ENCODE measurements around the gene SMIM41.

SMIM41 gene

DNA sequence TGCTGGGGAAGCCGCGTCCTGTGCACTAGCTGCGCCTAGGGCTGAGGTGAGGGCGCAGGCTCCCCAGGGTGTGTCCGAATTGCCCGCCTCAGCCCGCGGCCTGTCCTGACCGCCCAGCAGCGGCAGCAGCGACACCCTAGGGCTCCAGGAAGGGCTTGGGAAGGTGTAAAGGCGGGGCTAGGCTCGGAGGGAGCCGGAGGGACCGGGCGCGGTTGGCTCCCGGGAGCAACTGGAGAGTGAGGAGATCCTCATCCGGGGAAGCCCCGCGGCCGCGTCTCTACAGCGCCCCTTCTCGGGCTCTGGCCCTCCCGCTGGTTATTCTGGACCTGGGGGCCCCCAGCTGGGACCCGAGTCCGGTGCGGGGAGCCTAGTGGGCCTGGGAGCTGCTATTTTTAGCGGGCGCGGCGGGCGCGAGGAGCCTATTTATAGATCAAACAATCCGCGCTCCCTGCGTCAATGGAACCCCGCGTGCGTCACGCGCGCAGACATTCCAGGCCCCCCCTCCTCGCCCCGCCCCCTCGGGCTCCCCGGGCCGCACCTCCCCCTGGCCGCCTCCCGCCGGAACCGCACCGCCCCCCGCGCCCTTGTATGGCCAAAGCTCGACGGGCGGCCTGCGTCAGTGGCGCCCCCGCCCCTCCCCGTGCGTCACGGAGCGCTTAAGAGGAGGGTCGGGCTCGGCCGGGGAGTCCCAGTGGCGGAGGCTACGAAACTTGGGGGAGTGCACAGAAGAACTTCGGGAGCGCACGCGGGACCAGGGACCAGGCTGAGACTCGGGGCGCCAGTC, 28.6 kb upstream of the SMIM41 start, which contains the start of gene NR4A1:
TSS of gene NR4A1 (plus strand) at position 685 of the 784 bp plus-strand sequence. CDS start 2,887 bp downstream, outside the sequence.
- DNase-seq (ENCODE audit: low read depth, low spot score) = peak; percentile 79

GRCh38 chr12:52052468-52053186, 26.9 kb upstream of the SMIM41 start:
- DNase-seq (ENCODE audit: low read depth, low spot score) = no peak

DNA sequence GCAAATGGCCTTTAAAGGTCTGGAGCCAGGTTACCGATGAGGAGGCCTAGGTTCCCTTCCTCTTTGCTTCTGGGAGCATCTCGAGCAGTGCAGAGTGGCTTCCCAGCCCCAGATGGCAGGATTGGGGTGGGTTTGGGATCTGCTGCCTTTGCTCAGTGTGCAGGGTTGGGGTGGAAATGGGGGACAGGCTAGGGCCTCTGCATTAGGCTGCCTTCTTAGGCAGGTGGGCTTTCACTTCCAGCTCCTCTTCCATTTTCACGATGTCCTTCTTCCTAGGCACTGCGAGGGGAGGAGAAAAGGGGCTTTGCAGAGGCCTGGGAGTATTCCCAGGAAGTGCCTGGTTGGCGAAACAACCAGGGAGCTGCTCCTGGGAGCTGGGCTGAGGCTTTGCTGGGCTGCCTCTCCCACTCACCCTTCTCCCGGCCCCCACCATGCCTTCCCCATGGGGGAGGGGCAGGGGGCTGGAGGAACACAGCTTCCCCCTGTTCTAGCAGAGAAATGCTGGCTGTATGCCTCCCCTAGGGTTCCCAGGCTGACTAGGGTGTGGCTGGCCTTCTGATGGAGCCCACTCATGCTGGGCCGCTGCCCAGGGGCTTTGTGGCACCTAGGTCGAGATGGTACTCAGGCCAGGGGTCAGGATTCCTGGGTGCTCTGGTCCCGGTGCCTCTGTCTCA, 25.8 kb upstream of the SMIM41 start:
- DNase-seq (ENCODE audit: low read depth, low spot score) = no peak

GRCh38 chr12:52054231-52054832, 25.2 kb upstream of the SMIM41 start:
- DNase-seq (ENCODE audit: low read depth, low spot score) = no peak

DNA sequence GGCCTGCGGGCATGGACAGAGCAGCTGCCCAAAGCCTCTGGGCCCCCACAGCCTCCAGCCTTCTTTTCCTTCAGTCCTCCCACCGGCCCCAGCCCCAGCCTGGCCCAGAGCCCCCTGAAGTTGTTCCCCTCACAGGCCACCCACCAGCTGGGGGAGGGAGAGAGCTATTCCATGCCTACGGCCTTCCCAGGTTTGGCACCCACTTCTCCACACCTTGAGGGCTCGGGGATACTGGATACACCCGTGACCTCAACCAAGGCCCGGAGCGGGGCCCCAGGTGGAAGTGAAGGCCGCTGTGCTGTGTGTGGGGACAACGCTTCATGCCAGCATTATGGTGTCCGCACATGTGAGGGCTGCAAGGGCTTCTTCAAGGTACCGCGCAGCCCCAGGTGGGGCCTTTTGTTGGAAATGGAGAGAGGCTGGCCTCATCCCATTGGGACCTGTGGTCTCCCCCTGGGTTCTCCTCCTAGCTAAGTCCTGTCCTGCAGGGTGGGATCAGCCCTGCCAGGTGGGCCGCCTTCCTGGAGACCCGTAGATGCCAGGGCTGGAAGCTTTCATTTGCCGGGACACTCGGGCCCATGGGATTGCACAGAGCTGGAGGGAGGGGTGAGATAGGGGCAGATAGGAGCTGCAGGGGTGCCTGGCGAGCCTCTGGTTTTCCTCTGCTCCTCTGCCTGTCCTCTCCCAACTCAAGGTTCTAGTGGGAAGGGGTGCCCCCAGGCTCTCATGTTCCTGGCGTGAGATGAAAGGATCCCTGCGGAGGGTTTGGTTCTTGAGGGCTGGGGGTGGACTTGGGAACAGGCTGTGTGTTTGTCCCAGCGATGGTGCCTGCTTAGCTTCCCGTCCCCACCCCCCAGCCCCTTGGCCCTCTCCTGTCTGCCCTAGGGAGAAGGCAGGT, 24.4 kb upstream of the SMIM41 start:
- no peak for DNase-seq (ENCODE audit: low read depth, low spot score)

DNA sequence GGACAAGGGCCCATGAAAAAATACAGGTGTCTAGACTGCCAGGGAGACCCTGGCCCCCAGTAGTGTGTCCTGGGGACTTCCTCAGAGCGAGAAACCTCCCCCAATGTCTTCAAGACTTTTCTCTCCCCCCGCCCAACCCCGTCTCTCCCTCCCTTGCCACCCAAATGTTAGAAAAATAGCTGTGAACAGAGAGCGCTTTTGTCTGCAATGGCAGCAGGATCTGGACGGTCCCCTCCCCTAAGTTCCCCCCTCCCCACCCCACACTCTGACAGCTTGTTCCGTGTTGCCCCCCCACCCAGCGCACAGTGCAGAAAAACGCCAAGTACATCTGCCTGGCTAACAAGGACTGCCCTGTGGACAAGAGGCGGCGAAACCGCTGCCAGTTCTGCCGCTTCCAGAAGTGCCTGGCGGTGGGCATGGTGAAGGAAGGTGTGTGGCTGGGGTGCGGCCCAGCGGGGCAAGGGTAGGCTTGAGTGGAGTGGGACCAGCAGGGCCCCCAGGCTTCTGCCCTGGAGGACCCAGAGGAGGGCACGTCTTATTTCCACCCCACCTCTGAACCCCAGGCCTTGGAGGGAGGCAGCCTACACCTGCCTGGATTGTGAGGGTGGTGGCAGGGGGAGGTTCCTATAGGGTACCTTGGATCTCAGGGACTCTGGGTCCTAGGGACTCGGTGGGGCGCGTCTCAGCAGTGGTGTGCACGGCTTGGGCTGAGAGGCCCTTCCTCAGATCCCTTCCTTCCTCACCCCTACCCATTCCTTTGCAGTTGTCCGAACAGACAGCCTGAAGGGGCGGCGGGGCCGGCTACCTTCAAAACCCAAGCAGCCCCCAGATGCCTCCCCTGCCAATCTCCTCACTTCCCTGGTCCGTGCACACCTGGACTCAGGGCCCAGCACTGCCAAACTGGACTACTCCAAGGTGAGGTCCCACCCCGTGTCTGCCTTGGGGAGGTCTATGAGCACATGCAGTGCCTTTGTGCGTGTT, 23.5 kb upstream of the SMIM41 start:
- DNase-seq (ENCODE audit: low read depth, low spot score) = no peak

GRCh38 chr12:52056801-52057637, 22.5 kb upstream of the SMIM41 start:
- DNase-seq (ENCODE audit: low read depth, low spot score) = no peak

DNA sequence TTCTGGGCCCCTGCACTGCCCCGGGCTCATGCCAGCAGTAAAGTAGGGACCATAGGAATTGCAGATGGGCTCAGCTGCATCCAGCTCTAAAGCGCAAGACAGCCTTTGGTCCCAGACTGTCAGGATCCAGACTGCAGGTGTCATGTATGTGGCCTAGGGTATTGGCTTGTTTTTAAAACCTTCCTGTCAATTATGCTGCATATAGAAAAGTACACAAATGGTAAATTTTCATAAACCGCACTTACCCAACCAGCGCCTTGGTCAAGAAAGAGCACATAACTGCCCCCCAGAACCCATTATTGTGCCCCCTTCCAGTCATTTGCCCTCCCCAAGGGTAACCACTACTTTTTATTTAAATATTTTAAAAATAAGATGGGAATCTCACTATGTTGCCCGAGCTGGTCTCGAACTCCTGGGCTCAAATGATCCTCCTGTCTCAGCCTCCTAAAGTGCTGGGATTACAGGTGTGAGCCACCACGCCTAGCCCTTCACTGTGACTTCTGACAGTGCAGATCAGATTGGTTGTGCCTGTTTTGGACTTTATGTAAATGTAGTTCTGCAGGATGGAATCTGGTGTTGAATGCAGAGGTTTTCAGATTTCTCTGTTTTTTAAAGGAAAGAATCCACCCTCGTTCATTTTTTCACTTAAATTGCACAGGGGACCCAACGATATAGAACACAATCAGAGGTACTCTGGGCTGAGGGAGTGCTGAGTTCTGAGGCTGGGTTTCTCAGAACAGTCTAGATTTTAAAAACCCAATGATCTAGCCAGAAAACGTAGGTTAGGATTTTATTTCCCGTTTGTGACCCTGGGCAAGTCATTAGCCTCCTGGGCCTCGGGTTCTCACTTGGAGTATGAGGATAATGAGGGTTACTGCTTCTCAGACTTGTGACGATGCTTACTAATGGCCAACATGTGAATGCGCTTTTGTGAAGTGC, 21.6 kb upstream of the SMIM41 start:
- DNase-seq (ENCODE audit: low read depth, low spot score) = no peak

- no peak for DNase-seq (ENCODE audit: low read depth, low spot score)
Measured at GRCh38 chr12:52058631-52059361, 20.7 kb upstream of the SMIM41 start.

DNA sequence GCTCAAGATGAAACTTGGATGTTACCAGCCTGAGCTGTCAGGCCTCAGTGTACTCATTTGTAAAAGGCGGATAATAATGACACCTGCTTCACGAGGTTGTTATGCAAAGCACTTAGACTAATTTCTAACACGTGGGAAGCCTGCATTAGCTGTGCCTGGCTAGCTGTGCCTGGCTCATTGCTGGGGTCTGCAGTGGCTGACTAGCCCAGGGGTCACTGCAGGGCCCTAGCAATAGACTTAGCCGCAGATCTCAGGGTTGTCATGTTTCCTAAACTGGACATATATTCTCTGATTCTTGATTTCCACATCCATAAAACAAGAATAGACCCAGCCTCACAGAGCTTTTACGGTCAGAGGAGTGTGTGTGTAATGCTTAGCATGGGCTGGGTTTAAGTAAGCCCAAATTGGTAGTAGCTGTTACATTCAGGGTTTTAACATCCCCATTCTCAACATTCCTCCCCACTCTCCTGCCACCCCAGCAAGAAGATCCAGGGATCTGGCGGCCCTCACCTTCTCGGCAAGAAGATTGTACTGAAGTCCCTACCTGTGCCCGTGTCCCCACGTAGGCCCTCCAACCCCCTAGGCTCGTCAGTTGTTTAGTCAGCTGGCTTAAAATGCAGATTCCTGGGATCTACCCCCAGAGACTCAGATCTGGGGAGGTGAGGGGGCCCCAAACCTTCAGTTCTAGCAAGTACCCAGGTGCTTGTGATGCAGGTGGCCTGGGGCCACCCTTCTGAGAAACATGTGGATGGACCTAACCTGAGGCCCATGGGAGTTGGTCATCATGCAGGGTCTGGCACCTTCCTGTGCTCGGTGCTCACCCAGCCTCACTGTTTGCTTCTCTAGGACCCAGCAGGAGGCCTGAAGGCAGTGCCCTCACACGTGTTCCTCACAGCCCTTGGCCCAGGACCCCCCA, 19.7 kb upstream of the SMIM41 start:
- no peak for DNase-seq (ENCODE audit: low read depth, low spot score)

- no peak for DNase-seq (ENCODE audit: low read depth, low spot score)
Measured at GRCh38 chr12:52060498-52061177, 18.9 kb upstream of the SMIM41 start.

DNA sequence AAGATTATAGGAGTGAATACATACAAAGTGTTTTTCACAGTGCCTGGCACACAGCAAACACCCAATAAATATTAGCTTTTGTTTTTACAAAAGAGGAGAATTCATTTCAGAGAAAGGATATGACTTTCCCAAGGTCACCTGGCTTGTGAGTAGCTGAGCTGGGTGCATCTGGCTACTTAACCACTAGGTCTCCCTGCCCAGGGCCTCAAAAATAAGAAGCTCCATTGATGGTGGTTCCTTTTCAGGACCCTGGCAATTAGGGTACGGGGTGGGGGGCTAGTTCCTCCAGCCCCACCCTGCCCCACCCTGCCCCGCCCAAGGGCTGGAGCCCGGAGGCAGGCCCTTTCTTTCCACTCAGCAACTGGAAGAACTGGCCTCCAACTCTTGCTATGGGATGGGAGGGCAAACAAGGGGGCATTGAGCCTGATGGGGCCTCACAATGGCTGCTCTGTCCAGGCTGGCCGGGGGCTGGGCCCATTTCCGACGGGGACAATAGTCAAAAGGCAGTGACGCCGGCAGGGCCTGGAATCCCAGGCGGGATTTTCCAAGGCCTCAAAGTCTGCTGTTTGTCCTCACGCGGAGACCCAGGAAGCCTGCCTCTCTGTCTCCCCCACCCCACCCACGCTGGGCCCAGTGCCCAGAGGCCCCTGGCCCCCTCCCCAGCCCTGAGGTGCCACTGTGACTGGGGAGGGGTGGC, 17.9 kb upstream of the SMIM41 start:
- DNase-seq (ENCODE audit: low read depth, low spot score) = no peak

DNA sequence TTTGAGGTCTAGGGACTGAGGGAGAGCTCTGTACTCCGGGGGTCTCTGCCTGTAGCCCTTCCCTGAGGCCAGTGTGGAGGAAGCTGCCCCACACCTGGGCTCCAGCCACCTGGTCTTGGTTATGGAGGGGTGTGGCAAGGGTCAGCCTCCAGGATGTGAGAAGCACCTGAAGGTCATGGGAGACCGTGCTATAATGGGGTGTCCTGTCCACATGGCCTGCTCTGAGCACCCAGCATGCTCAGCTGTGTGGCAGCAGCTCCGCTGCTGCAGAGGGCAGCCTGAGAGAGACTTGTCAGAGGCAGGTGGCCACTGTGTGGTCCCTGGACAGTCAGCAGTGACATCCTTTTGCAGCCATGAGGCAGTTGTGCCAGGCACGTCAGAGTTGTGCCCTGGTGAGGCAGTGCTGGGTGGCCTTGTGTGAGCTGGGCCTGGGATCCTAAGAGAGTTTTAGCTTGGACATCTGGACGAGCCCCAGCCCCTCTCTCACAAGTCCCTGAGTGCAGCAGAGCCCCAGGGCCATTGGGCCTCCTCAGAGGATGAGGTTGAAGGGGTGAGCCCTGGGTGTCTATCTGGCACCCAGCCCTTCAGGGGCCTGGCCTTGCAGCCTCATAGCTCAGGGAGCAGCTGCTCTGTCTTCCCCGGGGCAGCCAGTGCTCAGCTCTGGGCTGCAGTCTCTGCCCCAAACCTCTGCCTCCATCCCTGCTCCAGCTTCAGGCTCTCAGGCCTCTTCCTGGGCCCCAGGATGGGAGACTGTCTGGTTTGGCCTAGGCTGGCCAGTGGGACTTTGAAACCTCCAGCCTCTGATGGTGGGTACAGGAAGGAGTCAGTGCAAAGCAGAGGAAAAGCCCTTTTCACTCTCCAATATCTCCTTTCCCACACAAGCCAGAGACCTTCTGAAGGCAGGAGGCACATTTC, 17.1 kb upstream of the SMIM41 start:
- DNase-seq (ENCODE audit: low read depth, low spot score) = no peak
